Osteocyte (in vitro differentiated cells): Measurements from ENCODE around the gene CALD1. TPM values are rescaled to one million over a fixed set of nuclear protein-coding genes. Genes with fewer than 3 reads are reported as not detected.

Source experiments
- DNase-seq: peaks from one replicate; pipeline ENCODE4 v3.0.0; 2021; ENCODE audit warnings: mixed read lengths; ENCODE audit not compliant: unreplicated experiment; ENCODE audit errors: extremely low spot score
- H3K27ac Mint-ChIP-seq: one replicate; pipeline ENCODE4 v1.8.0; 2021; ENCODE audit warnings: mild to moderate bottlenecking, mixed read lengths; ENCODE audit not compliant: unreplicated experiment
- H3K27me3 Mint-ChIP-seq: one replicate; pipeline ENCODE4 v1.8.0; 2021; ENCODE audit warnings: mixed read lengths; ENCODE audit not compliant: unreplicated experiment
- H3K36me3 Mint-ChIP-seq: one replicate; pipeline ENCODE4 v1.8.0; 2021; ENCODE audit warnings: mixed read lengths; ENCODE audit not compliant: unreplicated experiment
- H3K4me1 Mint-ChIP-seq: one replicate; pipeline ENCODE4 v1.8.0; 2021; ENCODE audit warnings: mixed read lengths; ENCODE audit not compliant: unreplicated experiment
- H3K4me3 Mint-ChIP-seq: one replicate; pipeline ENCODE4 v1.8.0; 2021; ENCODE audit warnings: mild to moderate bottlenecking, moderate library complexity, mixed read lengths; ENCODE audit not compliant: unreplicated experiment
- H3K9me3 Mint-ChIP-seq: one replicate; pipeline ENCODE4 v1.8.0; 2021; ENCODE audit warnings: mixed read lengths; ENCODE audit not compliant: unreplicated experiment
- total RNA-seq: library from RNA; stranded (reverse); gene quantifications from 2 replicates; pipeline ENCODE4 v1.2.1, GENCODE V29; 2021
- TF ChIP-seq, protein P1 (sequence below): fragments of 200-600 bp; sonication (generic); IDR thresholded peaks from 2 replicates; pipeline ENCODE4 v1.5.0; 2021; ENCODE audit warnings: antibody characterized with exemption, mild to moderate bottlenecking, moderate library complexity

CALD1 gene
- total RNA-seq, 1 donor from 2014 or later, result 807 TPM

DNA sequence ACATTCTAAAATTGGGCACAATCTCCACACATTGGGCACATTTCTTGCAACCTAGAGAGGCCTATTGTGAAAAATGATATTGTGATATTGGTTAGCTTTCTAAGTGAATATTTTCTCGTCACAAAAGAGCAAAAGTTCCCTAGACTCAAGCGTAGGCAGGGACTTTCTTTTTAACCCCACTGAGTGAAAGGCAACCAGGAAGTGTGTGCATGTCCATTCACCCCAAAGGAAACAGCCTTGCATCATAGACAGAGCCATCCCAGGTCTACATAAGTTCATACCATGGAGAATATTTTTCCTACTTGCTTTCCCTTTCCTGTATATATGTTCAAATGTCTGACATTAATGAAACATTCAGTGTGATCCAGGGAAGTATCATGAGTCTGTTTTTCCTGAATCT lies 122.6 kb downstream of the CALD1 start:
- Mint-ChIP-seq H3K36me3 (peaks cover 53% of the 10 kb centered on the region), H3K4me3 (no peak overlapping the region), H3K9me3 (no peaks in the 10 kb centered on the region), H3K4me1 (peaks cover 57% of the 10 kb centered on the region), H3K27me3 (no peaks in the 10 kb centered on the region), H3K27ac (peak overlapping the region; percentile 40)
- no peak for DNase-seq
- TF ChIP-seq, protein P1, sequence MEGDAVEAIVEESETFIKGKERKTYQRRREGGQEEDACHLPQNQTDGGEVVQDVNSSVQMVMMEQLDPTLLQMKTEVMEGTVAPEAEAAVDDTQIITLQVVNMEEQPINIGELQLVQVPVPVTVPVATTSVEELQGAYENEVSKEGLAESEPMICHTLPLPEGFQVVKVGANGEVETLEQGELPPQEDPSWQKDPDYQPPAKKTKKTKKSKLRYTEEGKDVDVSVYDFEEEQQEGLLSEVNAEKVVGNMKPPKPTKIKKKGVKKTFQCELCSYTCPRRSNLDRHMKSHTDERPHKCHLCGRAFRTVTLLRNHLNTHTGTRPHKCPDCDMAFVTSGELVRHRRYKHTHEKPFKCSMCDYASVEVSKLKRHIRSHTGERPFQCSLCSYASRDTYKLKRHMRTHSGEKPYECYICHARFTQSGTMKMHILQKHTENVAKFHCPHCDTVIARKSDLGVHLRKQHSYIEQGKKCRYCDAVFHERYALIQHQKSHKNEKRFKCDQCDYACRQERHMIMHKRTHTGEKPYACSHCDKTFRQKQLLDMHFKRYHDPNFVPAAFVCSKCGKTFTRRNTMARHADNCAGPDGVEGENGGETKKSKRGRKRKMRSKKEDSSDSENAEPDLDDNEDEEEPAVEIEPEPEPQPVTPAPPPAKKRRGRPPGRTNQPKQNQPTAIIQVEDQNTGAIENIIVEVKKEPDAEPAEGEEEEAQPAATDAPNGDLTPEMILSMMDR, result no peak

DNA sequence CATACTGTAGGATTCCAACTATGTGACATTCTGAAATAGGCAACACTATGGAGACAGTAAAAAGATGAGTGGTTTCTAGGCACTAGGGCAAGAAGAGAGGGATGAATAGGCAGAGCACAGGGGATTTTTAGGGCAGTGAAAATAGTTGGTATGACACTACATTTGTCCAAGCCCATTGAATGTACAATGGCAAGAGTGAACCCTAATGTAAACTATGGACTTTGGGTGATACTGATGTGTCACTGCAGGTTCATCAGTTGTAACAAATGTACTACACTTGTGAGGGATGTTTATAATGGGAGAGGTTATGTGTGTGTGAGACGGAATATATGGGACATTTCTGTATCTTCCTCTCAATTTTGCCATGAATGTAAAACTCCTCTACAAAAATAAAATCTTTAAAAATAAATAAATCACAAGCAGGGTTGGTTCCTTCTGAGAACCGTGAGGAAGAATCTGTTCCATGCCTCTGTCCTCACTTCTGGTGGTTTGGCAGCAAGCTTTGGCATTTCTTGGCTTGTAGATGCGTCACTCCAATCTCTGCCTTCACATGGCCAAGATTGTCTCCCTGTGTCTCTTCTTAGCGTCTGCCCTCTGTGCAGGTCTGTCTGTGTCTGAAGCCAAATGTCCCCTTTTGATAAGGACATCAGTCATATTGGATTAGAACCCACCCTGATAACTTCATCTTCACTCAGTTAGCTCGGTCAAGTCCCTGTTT lies 123.8 kb downstream of the CALD1 start:
- TF ChIP-seq, protein P1, result no peak
- Mint-ChIP-seq H3K9me3 (no peaks in the 10 kb centered on the region), H3K27ac (no peak overlapping the region), H3K4me3 (no peak overlapping the region), H3K4me1 (peaks cover 66% of the 10 kb centered on the region), H3K36me3 (peaks cover 51% of the 10 kb centered on the region), H3K27me3 (no peaks in the 10 kb centered on the region)
- DNase-seq, result no peak

DNA sequence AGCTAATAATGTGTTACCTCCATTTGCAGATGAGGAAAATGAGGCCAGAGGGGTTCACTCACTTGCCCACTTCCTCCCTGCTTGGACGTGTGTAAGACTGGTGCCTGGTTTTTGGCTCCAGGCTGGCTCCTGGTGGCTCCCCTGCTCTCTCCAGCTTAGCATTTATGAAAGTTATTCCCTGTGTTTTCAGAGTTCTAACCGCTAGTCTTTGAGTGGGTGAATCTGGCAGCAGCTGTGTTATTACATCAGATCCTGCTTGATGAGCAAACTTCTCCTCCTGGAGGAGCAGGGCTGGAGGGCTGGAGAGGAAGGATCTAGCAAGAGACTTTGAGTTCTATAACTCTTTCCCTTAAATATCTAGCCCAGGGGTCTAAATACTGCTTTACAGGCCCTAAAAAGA lies 125.9 kb downstream of the CALD1 start:
- peaks cover 45% of the 10 kb centered on the region for H3K36me3 Mint-ChIP-seq
- peaks cover 59% of the 10 kb centered on the region for H3K4me1 Mint-ChIP-seq
- H3K4me3 Mint-ChIP-seq, result no peak overlapping the region
- no peaks in the 10 kb centered on the region for H3K27me3 Mint-ChIP-seq
- TF ChIP-seq, protein P1, result no peak
- H3K27ac Mint-ChIP-seq, result peak overlapping the region; percentile 71
- H3K9me3 Mint-ChIP-seq, result no peaks in the 10 kb centered on the region
- no peak for DNase-seq

DNA sequence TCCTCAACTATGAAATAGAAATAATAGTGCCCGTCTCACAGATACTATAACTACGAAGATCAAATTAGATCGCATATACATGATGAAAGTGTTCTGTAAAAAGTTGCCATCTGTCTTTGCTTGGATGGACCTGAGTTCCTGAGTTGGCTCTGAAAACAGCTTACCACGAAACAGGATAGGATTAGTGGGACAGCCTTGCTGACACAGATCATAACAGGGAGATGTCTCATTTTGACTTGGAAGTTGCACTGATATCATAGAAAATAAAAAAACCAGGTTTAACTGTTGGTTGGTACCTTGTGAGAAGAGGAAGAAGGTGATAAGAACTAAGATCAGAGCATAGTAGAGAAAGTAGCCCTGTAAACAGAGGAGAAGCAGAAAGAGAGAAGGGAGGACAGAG lies 127.6 kb downstream of the CALD1 start:
- Mint-ChIP-seq H3K36me3 (peaks cover 42% of the 10 kb centered on the region), H3K4me3 (no peak overlapping the region), H3K9me3 (no peaks in the 10 kb centered on the region), H3K27ac (peak overlapping the region; percentile 57), H3K27me3 (no peaks in the 10 kb centered on the region), H3K4me1 (peaks cover 58% of the 10 kb centered on the region)
- no peak for DNase-seq
- TF ChIP-seq, protein P1, result no peak

DNA sequence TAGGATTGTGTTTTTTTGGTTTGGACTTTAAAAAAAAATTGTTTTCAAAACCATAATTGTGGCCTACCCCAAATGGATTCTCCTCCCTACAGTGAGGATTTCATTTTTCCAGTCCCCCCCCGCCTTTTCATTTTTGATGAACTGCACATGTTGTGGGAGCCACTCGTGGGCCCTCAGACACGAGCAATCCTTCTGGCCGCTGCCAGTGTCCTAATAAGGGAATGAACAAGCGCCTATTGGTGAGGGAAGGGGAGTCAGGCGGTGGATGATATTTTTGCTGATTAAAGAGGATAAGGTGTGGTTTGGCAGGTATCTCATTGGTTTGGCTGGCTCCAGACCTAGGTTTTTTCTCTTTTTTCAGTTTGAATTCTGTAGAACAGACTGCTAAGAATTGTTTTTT lies 128.2 kb downstream of the CALD1 start:
- Mint-ChIP-seq H3K36me3 (peaks cover 44% of the 10 kb centered on the region), H3K27ac (peak overlapping the region; percentile 62), H3K27me3 (no peaks in the 10 kb centered on the region), H3K9me3 (no peaks in the 10 kb centered on the region), H3K4me1 (peaks cover 56% of the 10 kb centered on the region), H3K4me3 (no peak overlapping the region)
- DNase-seq, result no peak
- TF ChIP-seq, protein P1, result no peak
